GM13976 (cell line): ENCODE results near the gene NR1D2.
A peak's percentile ranks its signal among the peaks of the same experiment; 100 is the strongest.
"Not testable (repeated sequence)": the region's sequence is repeated elsewhere in the genome, so short reads cannot be mapped to it uniquely, and the experiment has no call there.

ENCODE experiments used
- DNase-seq: peaks from one replicate; pipeline ENCODE4 v3.0.0; 2012; ENCODE audit warnings: low spot score
- in situ Hi-C: fragments of 300-500 bp; cut with MboI; formaldehyde crosslinking; loops from one replicate; pipeline ENCODE4 v1.12.0; 2022; ENCODE audit warnings: low sequenced_read_pairs, mixed read lengths, inconsistent platforms; ENCODE audit not compliant: unreplicated experiment
- TF ChIP-seq, protein P1 (sequence below): IDR thresholded peaks from 2 replicates; pipeline ENCODE4 v1.5.1; 2012; ENCODE audit warnings: borderline replicate concordance, mild to moderate bottlenecking; ENCODE audit not compliant: insufficient read depth; ENCODE audit errors: extremely low read depth, missing control alignments, control extremely low read depth

The NR1D2 gene

DNA sequence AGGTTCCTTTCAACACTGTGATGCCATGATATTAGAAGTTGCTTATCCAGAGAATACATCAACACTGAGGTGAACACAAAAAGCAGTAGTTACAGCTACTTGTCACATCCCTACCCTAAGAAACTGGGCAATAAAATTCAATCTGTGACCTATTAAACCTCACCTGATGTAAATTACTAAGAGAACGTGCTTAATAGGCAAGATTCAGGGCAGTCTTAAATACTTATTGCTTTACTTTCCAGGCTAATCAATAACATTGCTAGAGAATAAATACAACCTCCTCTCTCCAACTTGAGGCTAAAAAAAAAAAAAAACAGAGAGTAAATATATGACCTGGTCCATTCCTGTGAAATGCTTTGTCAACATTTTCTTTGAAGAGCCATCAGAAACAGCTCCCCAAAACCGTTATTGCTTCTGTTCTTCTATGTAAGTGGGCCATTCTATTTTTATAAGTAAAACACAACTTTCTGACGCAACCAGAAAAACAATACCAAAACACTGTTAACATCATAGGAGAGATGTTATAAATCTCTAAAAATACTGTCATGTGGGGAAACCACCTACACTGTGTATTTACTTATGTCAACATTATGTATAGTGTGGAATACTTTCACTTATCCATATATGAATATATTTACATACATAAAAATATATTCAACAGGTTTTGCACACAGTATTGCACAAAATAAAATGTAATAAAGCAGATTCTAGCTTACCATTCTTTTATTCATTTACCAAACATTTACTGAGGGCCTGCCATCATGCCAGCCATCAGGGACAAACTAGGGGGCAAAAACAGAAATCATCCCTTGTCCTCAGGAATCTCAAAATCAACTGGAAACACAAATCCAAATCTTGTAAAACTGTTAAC is 31.0 kb upstream of the NR1D2 start:
- DNase-seq = peak; percentile 41
- TF ChIP-seq, protein P1, sequence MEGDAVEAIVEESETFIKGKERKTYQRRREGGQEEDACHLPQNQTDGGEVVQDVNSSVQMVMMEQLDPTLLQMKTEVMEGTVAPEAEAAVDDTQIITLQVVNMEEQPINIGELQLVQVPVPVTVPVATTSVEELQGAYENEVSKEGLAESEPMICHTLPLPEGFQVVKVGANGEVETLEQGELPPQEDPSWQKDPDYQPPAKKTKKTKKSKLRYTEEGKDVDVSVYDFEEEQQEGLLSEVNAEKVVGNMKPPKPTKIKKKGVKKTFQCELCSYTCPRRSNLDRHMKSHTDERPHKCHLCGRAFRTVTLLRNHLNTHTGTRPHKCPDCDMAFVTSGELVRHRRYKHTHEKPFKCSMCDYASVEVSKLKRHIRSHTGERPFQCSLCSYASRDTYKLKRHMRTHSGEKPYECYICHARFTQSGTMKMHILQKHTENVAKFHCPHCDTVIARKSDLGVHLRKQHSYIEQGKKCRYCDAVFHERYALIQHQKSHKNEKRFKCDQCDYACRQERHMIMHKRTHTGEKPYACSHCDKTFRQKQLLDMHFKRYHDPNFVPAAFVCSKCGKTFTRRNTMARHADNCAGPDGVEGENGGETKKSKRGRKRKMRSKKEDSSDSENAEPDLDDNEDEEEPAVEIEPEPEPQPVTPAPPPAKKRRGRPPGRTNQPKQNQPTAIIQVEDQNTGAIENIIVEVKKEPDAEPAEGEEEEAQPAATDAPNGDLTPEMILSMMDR = no peak
- in situ Hi-C loops = no loop called here

- DNase-seq = no peak
- TF ChIP-seq, protein P1 = no peak
- in situ Hi-C loops = no loop called here
Observed at GRCh38 chr3:23915537-23916108, 29.5 kb upstream of the NR1D2 start.

DNA sequence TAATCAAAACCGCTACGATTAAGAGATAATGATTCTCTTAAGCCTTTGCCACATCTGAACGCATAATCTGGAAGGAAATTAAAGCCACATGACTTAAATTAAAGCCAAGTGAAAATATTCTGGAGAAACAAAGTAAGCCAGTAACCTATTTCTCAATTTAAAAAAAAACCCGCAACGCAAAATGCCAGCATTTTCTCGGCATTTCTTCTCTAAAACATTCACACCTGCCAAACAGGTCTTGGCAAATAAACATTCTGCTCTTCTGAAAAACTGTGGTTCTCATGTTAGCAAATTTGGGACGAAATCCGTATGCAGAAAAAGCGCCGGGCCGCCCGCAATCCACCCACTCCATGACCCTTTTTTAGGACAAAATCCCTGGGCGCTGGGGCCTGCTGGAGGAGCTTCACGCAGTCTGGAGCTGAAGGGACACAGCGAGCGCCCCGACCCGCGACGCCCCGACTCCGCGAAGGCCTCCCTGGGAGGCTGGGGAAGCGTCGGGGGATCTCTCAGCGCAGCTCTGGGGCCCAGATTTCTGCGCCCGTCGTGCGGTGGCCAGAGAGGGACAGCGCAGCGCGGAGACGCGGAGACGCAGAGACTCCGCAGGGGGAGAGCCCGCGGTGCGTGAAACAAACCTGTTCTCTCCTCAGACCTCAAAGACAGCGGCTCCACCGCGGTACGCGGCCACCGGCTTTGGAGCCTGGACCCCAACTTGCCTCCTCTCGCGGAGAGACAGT is 28.8 kb upstream of the NR1D2 start:
- in situ Hi-C loops = no loop called here
- TF ChIP-seq, protein P1 = no peak
- DNase-seq = no peak

GRCh38 chr3:23916886-23917678 is 28.0 kb upstream of the NR1D2 start, which contains the start of the genes NKIRAS1 and RPL15:
TSS of gene NKIRAS1 (minus strand) at chr3:23916990. CDS start at chr3:23910904, 6,086 bp downstream.
TSS of gene RPL15 (plus strand) at chr3:23917132. CDS start at chr3:23917860, 728 bp downstream.
- TF ChIP-seq, protein P1 = peak; percentile 13
- in situ Hi-C loops = no loop called here
- DNase-seq = peak; percentile 97

DNA sequence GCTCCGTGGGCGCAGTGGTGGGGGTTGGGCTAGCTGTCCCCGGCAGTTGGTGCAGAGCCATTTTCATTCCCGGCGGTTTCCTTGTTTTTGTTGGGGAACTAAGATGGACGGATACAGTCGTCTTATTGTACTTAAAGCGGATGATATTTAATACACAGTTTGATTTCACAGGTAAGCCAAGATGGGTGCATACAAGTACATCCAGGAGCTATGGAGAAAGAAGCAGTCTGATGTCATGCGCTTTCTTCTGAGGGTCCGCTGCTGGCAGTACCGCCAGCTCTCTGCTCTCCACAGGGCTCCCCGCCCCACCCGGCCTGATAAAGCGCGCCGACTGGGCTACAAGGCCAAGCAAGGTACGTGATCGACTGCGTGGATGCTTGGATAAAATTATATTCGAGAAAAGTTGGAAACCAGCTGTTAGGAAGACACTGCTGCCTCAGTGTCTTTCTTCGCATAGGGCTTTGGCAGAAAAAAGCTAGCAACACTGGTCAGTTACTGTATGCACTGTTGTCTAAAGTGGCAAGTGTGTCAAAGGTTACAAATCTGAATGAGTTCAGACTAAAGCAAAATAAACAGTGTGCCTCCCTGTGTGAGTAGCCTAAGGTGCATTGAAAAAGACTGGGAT is 27.3 kb upstream of the NR1D2 start:
- DNase-seq, in situ Hi-C loops: not testable (repeated sequence)

GRCh38 chr3:23918331-23918730 is 26.8 kb upstream of the NR1D2 start:
- in situ Hi-C loops, DNase-seq: not testable (repeated sequence)

DNA sequence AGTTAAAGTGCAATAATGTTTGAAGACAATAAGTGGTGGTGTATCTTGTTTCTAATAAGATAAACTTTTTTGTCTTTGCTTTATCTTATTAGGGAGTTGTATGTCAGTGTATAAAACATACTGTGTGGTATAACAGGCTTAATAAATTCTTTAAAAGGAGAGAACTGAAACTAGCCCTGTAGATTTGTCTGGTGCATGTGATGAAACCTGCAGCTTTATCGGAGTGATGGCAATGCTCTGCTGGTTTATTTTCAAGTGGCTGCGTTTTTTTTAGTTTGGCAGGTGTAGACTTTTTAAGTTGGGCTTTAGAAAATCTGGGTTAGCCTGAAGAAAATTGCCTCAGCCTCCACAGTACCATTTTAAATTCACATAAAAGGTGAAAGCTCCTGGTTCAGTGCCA is 25.5 kb upstream of the NR1D2 start:
- in situ Hi-C loops = no loop called here
- TF ChIP-seq, protein P1 = no peak
- no peak for DNase-seq
